Activated CD8-positive, alpha-beta T cell treated with anti-CD3 and anti-CD28 coated beads for 36 hours (primary cell): ENCODE measurements around the gene OR8B4. TPM values are rescaled to one million over a fixed set of nuclear protein-coding genes. Genes with fewer than 3 reads are reported as not detected.

Source experiments
- ATAC-seq: fragments of 200-7000 bp; cut with Tn5 transposase; one replicate; pipeline ENCODE4 v1.10.0; 2021; ENCODE audit warnings: mild to moderate bottlenecking, moderate library complexity
- CTCF ChIA-PET: fragments of 350-600 bp; sonication (Branson Sonifier 250); formaldehyde crosslinking; loops from one replicate; lab custom pipeline; 2021; ENCODE audit warnings: antibody characterized with exemption; lab: Charles Lee
- POLR2A ChIA-PET: fragments of 350-600 bp; sonication (Branson Sonifier 250); formaldehyde crosslinking; loops from one replicate; lab custom pipeline; 2021; ENCODE audit warnings: antibody characterized with exemption; lab: Charles Lee
- DNase-seq: peaks from one replicate; pipeline ENCODE4 v3.0.0-alpha.2; 2020
- H3K27ac Mint-ChIP-seq: one replicate; pipeline ENCODE4 v1.8.0; 2021; ENCODE audit warnings: mild to moderate bottlenecking, mixed read lengths
- H3K27me3 Mint-ChIP-seq: one replicate; pipeline ENCODE4 v1.8.0; 2021; ENCODE audit warnings: mixed read lengths
- H3K36me3 Mint-ChIP-seq: one replicate; pipeline ENCODE4 v1.8.0; 2021; ENCODE audit warnings: low read depth, mixed read lengths
- H3K4me1 Mint-ChIP-seq: one replicate; pipeline ENCODE4 v1.8.0; 2021; ENCODE audit warnings: low read depth, mixed read lengths
- H3K4me3 Mint-ChIP-seq: one replicate; pipeline ENCODE4 v1.8.0; 2021; ENCODE audit warnings: mild to moderate bottlenecking, moderate library complexity, mixed read lengths
- H3K9me3 Mint-ChIP-seq: one replicate; pipeline ENCODE4 v1.8.0; 2021; ENCODE audit warnings: mixed read lengths
- intact Hi-C: fragments of 100-400 bp; cut with micrococcal nuclease; formaldehyde crosslinking; loops from one replicate; pipeline ENCODE4 v1.10.0; 2022
- total RNA-seq, 2 experiments: library from RNA; stranded (reverse); gene quantifications; one replicate each; pipeline ENCODE4 v1.2.3, GENCODE V29; 2021
- TF ChIP-seq, protein P1 (sequence below): fragments of 200-600 bp; IDR thresholded peaks from one replicate; pipeline ENCODE4 v1.8.0; 2022; ENCODE audit warnings: antibody characterized with exemption, mild to moderate bottlenecking

OR8B4 gene
- total RNA-seq, 2 experiments from 2014 or later, result not detected

DNA sequence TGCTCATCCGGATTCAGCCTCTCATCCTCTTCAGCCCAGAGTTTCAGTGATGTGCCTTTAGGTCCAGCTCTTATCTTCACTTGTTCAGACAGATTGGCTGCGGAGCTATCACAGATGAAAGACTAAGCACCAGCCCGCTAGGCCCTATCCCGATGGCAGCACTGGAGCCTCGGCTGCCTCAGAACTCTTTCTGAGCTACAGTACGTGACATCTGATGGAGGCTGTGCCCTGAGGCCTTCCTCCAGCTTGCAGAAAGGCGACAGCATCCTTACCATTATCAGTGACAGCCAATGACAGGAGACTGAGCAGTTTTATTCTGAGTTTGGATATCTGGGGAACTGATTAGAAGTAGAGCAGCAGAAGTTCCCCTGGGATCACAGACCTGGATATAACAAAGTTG, 16.8 kb upstream of the OR8B4 start:
- TF ChIP-seq, protein P1, sequence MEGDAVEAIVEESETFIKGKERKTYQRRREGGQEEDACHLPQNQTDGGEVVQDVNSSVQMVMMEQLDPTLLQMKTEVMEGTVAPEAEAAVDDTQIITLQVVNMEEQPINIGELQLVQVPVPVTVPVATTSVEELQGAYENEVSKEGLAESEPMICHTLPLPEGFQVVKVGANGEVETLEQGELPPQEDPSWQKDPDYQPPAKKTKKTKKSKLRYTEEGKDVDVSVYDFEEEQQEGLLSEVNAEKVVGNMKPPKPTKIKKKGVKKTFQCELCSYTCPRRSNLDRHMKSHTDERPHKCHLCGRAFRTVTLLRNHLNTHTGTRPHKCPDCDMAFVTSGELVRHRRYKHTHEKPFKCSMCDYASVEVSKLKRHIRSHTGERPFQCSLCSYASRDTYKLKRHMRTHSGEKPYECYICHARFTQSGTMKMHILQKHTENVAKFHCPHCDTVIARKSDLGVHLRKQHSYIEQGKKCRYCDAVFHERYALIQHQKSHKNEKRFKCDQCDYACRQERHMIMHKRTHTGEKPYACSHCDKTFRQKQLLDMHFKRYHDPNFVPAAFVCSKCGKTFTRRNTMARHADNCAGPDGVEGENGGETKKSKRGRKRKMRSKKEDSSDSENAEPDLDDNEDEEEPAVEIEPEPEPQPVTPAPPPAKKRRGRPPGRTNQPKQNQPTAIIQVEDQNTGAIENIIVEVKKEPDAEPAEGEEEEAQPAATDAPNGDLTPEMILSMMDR, result no peak
- H3K4me3 Mint-ChIP-seq, result no peak overlapping the region
- CTCF ChIA-PET, result interaction anchor here (1.1 kb wide), 1 partner anchor 13 kb away, joined by 3 read pairs; no protein-coding TSS in a partner anchor
- no peak for DNase-seq
- H3K9me3 Mint-ChIP-seq, result no peaks in the 10 kb centered on the region
- intact Hi-C loops, result no loop called here
- POLR2A ChIA-PET, result no interaction called here
- no peak overlapping the region for H3K27ac Mint-ChIP-seq
- no peaks in the 10 kb centered on the region for H3K36me3 Mint-ChIP-seq
- ATAC-seq, result no peak
- H3K4me1 Mint-ChIP-seq, result no peaks in the 10 kb centered on the region
- H3K27me3 Mint-ChIP-seq, result peaks cover 5% of the 10 kb centered on the region

DNA sequence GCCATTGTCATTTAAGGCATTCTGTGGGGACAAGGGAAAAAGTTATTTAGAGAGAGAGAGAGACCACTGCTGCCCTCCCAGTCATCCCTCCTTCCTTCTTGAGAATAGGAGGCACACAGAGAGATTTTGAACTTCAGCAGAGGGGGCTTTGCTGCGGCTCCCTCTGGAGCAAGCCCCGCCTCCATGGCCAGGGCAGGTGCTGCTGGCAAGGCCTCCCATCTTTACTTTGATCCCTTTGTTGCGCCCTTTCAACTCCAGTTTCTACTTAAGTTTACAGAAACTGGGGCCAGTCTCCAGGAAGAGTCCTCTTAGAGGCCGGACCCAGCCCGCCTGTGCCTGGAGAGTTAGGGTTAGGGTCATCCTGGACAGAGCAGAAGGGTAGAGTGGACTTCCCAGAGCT, 16.4 kb upstream of the OR8B4 start:
- POLR2A ChIA-PET, result no interaction called here
- Mint-ChIP-seq H3K27me3 (peaks cover 8% of the 10 kb centered on the region), H3K4me3 (no peak overlapping the region), H3K36me3 (no peaks in the 10 kb centered on the region), H3K27ac (no peak overlapping the region), H3K9me3 (no peaks in the 10 kb centered on the region), H3K4me1 (no peaks in the 10 kb centered on the region)
- TF ChIP-seq, protein P1, result no peak
- CTCF ChIA-PET, result no interaction called here
- intact Hi-C loops, result no loop called here
- DNase-seq, result no peak
- ATAC-seq, result no peak

DNA sequence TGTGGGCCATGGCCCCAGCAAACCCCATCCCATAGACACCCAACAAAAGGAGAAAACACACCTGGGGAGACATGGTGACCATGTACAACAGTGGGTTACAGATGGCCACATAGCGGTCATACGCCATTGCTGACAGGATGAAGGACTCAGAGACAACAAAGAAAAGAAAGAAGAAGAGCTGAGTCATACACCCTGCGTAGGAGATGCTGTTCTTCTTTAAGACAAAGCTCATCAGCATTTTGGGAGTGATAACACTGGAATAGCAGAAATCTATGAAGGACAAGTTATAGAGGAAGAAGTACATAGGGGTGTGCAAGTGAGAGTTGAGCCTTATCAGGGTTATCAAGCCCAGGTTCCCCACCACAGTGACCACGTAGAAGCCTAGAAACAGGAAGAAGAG, 15.9 kb upstream of the OR8B4 start:
- intact Hi-C loops, result no loop called here
- Mint-ChIP-seq H3K27ac (no peak overlapping the region), H3K36me3 (no peaks in the 10 kb centered on the region), H3K4me3 (no peak overlapping the region), H3K9me3 (no peaks in the 10 kb centered on the region), H3K4me1 (no peaks in the 10 kb centered on the region), H3K27me3 (peaks cover 10% of the 10 kb centered on the region)
- DNase-seq (no peak), ATAC-seq (no peak)
- ChIA-PET CTCF (interaction anchor here (1.4 kb wide), 1 partner anchor 26 kb away, joined by 3 read pairs; no protein-coding TSS in a partner anchor), POLR2A (no interaction called here)
- TF ChIP-seq, protein P1, result no peak

DNA sequence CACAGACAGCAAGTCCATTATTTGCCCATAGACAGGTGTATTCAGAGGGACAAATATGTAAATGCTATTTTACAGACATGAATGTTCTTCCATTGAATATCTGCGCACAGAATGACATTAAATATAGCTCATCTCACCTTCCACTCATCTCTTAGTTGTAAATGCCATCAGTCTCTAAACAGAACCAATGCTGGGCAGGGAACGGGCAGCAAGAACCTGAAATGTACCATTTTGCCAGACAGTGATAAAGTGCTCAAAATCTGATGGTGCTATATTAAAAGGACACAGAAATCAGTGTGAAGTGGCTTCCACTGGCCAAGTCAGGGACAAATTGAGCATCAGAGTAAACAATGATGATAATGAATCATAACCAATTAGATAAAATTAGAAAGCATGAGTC, 10.0 kb upstream of the OR8B4 start:
- DNase-seq, result no peak
- intact Hi-C loops, result no loop called here

DNA sequence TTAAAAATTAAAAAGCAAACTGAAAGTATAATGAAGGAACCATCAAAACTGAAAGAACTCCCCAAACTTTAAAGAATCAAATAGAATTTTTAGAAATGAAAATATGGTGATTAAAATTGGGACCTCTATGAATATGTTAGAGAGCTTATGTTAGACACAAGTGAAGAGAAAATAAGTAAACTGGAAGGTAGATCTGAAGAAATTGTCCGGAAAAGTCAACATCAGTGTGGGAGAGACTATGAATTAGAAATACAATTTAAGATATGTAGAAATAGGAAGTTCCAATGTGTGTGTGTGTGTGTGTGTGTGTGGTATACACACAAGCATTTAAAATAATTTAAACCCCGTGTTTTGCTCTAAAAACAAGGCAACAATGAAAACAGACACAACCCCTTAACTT, 4.9 kb upstream of the OR8B4 start:
- CTCF ChIA-PET, result interaction anchor here (2.2 kb wide), 1 partner anchor 27 kb away, joined by 12 read pairs; no protein-coding TSS in a partner anchor
- TF ChIP-seq, protein P1, result no peak
- intact Hi-C loops, result no loop called here
- Mint-ChIP-seq H3K4me3 (no peak overlapping the region), H3K27ac (no peak overlapping the region), H3K27me3 (no peaks in the 10 kb centered on the region), H3K9me3 (peaks cover 2% of the 10 kb centered on the region), H3K36me3 (no peaks in the 10 kb centered on the region), H3K4me1 (no peaks in the 10 kb centered on the region)
- ATAC-seq, result no peak
- POLR2A ChIA-PET, result no interaction called here
- no peak for DNase-seq

More for the DNA sequence above, 10.0 kb upstream of the OR8B4 start:
- no peaks in the 10 kb centered on the region for H3K4me1 Mint-ChIP-seq
- peaks cover 7% of the 10 kb centered on the region for H3K27me3 Mint-ChIP-seq
- no peak overlapping the region for H3K4me3 Mint-ChIP-seq
- H3K27ac Mint-ChIP-seq, result no peak overlapping the region
- H3K36me3 Mint-ChIP-seq, result no peaks in the 10 kb centered on the region
- ATAC-seq, result no peak
- ChIA-PET CTCF (no interaction called here), POLR2A (no interaction called here)
- TF ChIP-seq, protein P1, result no peak
- H3K9me3 Mint-ChIP-seq, result no peaks in the 10 kb centered on the region
